NCI-H69 (cell line): ENCODE results near the gene CDC42BPG.

ENCODE experiments used
- DNase-seq: peaks from one replicate; lab custom pipeline; 2025; lab: John Stamatoyannopoulos, UW

Gene CDC42BPG

DNA sequence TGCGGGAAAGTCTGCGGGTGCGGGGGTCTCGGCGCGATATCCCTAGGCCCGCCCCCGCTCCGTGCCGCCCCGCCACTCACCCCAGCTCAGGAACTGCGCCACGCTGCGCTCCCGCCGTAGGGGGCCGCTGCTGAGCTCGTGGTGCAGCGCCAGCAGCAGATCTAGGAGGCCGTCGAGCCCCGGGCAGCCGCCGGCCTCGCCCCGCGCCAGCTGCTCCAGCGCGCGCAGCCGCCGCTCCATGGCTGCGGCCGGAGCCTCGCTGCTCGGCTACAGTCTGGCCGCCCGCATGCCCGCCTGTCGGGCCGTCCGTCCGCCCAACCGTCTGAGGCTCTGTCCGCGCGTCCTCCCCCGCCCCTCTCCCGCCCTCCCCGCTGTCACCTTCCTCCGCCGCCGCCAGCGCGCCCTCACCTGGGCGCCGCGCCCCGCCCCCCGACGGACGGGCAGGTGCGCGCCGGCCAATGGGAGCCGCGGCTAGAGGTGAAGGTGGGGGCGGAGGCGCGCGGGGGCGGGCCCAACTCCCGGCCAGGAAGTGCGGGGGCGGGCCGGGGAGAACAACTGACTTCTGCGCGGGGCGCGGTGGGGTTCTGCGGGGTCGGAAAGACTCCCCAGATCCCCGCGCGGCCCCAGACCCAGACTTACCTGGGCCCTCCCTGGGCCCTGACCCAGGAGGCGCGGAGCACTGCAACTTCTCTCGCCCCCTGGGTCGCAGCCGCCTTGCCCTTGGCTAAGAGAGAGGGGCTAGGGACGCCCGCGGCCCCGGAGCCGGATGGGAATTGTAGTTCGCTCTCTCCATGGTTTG lies at the start of gene CDC42BPG:
TSS of gene CDC42BPG (minus strand) at position 324 of the 799 bp plus-strand sequence. CDS start at position 240, 84 bp downstream.
- DNase-seq, result peak; percentile 98

GRCh38 chr11:64893194-64894069 lies 49.0 kb upstream of the CDC42BPG start:
- no peak for DNase-seq

DNA sequence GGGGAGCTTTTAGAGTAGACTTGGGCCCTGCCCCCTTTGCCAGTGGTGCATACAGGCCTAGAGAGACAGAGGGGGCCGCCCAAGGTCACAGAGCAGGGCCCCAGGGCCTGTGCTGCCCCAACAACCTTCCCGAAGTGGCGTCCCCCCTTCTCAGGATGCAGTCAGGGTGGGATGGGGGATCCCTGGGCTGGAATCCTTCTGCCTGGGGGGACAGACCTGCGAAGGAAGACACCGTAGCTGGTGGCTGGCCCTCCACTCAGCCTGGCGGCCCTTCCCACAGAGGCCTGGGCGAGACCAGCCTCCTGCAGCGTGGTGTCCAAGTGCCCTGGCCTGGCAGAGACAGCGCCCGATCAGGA lies 48.4 kb upstream of the CDC42BPG start:
- DNase-seq, result no peak

- DNase-seq, result no peak
Observed at GRCh38 chr11:64892411-64892831, 48.0 kb upstream of the CDC42BPG start.

- DNase-seq, result no peak
Observed at GRCh38 chr11:64891880-64892279, 47.4 kb upstream of the CDC42BPG start.

DNA sequence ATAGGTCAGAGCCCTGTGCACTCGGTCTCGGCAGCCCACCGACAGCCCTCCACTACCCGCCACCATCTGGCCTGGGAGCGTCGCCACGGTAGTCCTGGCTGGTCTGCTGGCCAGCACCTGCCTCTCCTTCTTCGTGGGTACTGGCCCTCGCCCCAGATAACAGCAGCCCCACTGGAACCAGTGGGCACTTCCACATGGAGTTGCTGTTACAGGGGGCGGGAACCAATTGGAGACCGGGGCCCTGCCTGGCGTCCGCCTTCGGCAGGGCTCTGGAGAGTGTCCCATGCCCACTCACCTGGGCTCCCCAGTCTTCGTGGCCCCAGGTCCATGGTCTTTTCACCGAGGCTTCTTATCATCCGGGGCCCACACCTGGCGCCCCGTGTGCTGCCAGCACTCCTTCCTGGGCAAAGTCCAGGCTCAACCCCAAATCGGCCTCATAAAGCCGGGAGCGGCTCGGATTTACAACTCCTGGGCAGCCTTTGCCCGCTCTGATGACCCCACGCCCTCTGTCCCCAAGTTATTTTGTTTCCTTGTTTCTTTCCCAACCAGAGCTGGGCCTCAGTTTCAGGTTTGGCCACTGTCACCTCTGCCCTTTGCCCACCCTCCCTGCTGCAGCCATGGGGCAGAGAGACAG lies 46.9 kb upstream of the CDC42BPG start:
- no peak for DNase-seq

DNA sequence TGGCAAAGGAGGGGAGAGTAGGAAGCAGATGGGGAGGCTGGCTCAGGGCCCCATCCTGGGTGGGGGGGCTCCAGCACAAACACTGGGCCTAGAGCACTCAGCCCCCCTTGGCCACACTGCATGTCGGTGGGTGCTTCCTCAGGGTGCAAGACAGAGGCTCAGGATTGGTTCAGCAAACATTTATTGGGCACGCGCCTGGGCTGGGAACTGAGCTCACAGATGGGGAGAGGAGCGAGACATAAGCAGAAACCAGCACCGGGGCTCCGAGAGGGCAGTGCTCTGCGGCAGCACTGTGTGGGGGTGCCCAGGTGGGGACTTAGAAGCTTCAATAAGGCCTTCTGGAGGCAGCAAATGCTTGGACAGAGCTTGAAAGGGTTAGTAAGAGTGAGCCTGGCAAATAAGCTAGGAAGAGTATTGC lies 46.1 kb upstream of the CDC42BPG start:
- no peak for DNase-seq

DNA sequence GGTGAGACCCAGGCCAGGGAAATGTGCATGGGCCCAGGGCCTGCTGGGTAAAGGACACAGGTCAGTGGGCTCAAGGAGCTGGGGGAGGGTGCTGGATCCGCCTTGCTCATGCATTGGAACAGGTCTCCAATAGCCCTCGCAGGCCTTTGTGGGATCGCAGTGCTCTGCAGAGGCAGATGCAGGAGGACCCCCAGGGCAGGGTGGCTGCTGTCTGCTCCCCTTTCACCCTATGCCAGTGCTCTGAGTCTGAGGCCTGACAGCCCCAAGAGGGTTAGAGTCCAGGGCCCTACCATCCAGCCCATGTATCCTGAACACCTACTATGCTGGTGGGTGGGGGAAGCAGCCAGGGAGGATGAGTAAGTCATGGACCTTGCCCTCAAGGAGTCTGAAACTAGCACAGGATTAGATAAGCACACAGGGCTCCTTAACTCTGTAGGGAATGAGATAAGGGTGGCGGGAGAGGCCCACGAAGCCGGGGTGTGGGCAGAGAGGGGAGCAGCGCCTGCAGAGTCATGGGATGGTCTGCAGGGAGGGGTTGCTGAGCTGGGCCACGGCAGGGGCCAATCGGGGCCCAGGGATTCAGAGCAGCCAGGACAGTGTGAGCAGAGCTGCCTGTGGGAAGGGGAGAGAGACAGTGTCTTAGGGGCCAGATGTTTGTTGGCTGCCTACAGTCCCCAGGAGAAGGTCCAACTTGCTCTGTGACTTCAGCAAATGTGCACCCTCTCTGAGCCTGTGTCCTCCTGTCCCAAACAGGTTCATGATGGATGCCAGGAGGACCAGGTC lies 44.5 kb upstream of the CDC42BPG start:
- no peak for DNase-seq

GRCh38 chr11:64888406-64888728 lies 43.9 kb upstream of the CDC42BPG start:
- no peak for DNase-seq

- DNase-seq, result peak; percentile 84
Observed at GRCh38 chr11:64887757-64888405, 43.4 kb upstream of the CDC42BPG start.

DNA sequence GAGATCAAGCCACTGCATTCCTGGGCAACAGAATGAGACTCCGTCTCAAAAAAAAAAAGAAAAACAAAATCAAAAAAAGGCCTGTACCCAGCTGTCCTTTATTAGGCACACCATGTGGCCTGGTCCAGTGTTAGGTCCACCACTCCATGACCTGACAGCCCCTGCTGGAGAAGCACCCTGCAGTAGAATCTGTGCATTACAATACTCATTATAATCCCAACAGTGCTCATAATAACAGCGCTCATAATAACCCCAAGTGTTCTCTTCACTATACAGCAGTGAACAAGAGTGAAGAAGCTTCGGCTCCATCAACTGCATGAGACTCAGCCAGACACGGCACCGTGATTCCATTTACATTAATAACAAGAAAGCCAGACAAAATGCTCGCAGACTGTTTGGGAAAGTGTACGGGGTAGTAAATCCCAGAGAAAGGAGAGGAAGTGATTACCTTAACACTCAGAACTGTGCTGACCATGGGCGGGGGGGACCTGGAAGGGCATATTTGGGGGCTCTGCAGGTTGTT lies 42.8 kb upstream of the CDC42BPG start:
- peak; percentile 40 for DNase-seq

DNA sequence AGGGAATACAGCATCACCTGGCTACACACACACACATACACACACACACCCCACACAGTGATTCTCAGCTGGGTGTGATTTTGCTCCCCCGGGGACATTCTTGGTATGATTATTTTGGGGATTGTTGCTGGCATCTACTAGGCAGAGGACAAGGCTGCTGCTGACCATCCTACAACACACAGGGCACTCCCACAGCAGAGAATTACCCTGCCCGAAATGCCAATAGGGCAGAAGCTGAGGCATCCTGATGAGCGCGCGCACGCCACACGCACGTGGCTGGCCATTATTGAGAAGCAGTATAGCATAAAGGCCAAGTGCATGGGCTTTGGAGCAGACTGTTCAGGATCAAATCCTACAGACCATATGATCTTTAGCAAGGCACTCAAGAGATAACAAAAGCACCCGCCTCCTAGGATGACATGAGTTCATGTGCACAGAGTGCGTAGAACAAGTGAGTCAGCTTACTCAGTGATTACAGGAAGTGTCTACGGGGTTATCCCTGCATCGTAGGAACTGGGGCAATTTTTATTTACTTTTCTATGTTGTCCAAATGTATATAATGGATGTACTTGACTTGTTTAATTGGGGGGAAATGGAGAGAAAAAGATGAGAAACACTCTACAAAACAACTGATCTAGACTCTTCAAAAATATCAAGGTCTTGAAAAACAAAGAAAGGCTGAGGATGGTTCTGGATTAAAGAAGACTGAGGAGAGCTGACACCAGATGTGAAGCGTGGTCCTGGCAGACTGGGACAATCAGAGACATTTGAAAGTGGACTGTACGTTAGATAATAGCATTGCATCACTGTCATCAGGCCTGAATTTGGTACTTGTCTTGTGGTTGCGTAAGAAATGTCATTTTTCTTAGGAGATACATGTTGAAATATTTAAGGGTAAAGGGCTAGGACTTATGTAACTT lies 41.2 kb upstream of the CDC42BPG start:
- peak; percentile 21 for DNase-seq

DNA sequence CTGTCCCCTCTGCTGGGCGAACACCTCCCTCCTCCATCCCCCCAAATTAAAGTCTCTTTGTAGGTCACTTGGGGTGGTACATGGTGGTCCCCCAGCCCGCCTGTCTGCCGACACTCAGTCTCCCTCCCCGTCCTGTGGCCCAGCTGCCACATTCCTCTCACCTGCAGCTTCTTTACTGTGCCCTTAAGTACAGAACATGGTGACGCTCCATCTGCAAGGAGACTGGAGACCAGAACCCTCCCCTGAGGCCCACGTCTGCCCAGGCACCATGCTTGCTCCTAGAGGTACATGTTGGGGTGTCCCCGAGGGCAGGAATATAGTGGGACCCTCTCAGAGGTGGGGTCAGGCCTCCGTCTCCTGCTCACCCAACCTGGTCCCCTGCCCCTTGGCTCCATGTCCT lies 39.6 kb upstream of the CDC42BPG start:
- DNase-seq, result no peak

- no peak for DNase-seq
Observed at GRCh38 chr11:64883575-64883974, 39.1 kb upstream of the CDC42BPG start.

GRCh38 chr11:64882243-64882642 lies 37.8 kb upstream of the CDC42BPG start:
- DNase-seq, result no peak

GRCh38 chr11:64881476-64881875 lies 37.0 kb upstream of the CDC42BPG start:
- DNase-seq, result peak; percentile 34

GRCh38 chr11:64880240-64881001 lies 36.0 kb upstream of the CDC42BPG start:
- DNase-seq, result no peak

DNA sequence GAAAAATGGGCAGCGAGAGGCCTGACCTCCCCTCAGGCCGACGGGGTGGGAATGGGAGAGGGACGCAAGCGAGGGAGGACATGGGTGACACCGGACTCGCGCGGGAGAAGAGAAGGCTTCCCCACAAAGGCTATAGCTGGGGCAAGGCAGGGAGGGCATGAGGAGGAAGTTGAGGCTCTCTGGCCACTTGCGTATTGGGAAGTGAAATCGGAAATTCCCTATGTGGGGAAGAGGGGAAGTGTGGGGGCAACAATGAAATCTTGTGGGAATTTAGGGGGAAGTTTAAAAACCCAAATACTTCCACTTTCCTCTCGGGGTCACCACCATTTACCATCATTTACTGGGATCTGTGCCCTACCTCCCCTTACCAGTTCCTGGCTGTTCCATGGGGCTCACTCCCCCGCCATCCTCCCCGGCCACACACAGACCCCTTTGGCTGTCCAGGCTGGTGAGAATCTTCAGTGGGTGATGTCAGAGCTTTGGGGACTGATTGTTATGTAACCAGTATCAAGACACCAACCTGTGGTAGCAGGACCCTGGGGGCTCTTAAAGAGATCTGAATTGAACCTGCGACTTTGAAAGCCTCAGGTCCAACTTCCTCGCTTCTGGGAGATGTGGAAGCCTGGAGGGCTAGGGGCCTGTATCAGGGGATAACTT lies 34.9 kb upstream of the CDC42BPG start:
- DNase-seq, result no peak
